Hepatocyte (in vitro differentiated cells): ENCODE data around the gene SOWAHA. TPM values are rescaled to one million over a fixed set of nuclear protein-coding genes. Genes with fewer than 3 reads are reported as not detected.

Experiments
- DNase-seq: peaks from one replicate; pipeline ENCODE4 v3.0.0-alpha.2; 2016; ENCODE audit warnings: low spot score
- H2AFZ ChIP-seq: fragments of 200-600 bp; sonication (generic); 2 replicates; pipeline ENCODE4 v1.6.0; 2016; ENCODE audit warnings: antibody characterized with exemption, mild to moderate bottlenecking
- H3K27ac ChIP-seq: fragments of 200-600 bp; sonication (generic); 2 replicates; pipeline ENCODE4 v1.5.1; 2016; ENCODE audit warnings: mild to moderate bottlenecking
- H3K27me3 ChIP-seq: fragments of 200-600 bp; sonication (generic); 2 replicates; pipeline ENCODE4 v1.6.1; 2016
- H3K36me3 ChIP-seq: fragments of 200-600 bp; sonication (generic); replicated peaks from 2 replicates; pipeline ENCODE4 v1.5.1; 2016; ENCODE audit warnings: low read depth; ENCODE audit not compliant: insufficient read depth
- H3K4me1 ChIP-seq: fragments of 200-600 bp; sonication (generic); 2 replicates; pipeline ENCODE4 v1.5.1; 2016; ENCODE audit warnings: mild to moderate bottlenecking, moderate library complexity; ENCODE audit not compliant: insufficient read depth
- H3K4me2 ChIP-seq: fragments of 200-600 bp; sonication (generic); 2 replicates; pipeline ENCODE4 v1.6.0; 2016
- H3K4me3 ChIP-seq: fragments of 200-600 bp; sonication (generic); 2 replicates; pipeline ENCODE4 v1.5.1; 2016; ENCODE audit warnings: mild to moderate bottlenecking
- H3K79me2 ChIP-seq: fragments of 200-600 bp; sonication (generic); 2 replicates; pipeline ENCODE4 v1.6.0; 2017; ENCODE audit warnings: mild to moderate bottlenecking
- H3K9me2 ChIP-seq: fragments of 200-600 bp; sonication (generic); replicated peaks from 2 replicates; pipeline ENCODE4 v1.6.0; 2017; ENCODE audit warnings: mild to moderate bottlenecking; ENCODE audit not compliant: insufficient read depth
- H3K9me3 ChIP-seq: fragments of 200-600 bp; sonication (generic); 2 replicates; pipeline ENCODE4 v1.5.1; 2016; ENCODE audit warnings: low read depth, mild to moderate bottlenecking
- H4K20me1 ChIP-seq: fragments of 200-600 bp; sonication (generic); 2 replicates; pipeline ENCODE4 v1.6.0; 2016; ENCODE audit warnings: mild to moderate bottlenecking; ENCODE audit not compliant: insufficient read depth, poor library complexity, severe bottlenecking
- CTCF ChIP-seq: fragments of 200-600 bp; sonication (generic); IDR thresholded peaks from 2 replicates; pipeline ENCODE4 v1.5.1; 2016; ENCODE audit warnings: antibody characterized with exemption, mild to moderate bottlenecking; ENCODE audit not compliant: poor library complexity
- EZH2 ChIP-seq: fragments of 200-600 bp; sonication (generic); IDR thresholded peaks from 2 replicates; pipeline ENCODE4 v1.6.1; 2016; ENCODE audit warnings: antibody characterized with exemption, mild to moderate bottlenecking, borderline replicate concordance
- EZH2phosphoT487 ChIP-seq: fragments of 200-600 bp; sonication (generic); IDR thresholded peaks from one replicate; pipeline ENCODE4 v1.6.1; 2018; ENCODE audit warnings: antibody characterized with exemption, mild to moderate bottlenecking, low read depth, moderate library complexity; ENCODE audit not compliant: unreplicated experiment, severe bottlenecking
- WGBS: methylation state at CpG from one replicate; pipeline ENCODE4 v1.1.6; 2016; ENCODE audit warnings: low lambda C conversion rate; ENCODE audit errors: missing lambda C conversion rate; 5-methylcytosine and 5-hydroxymethylcytosine counted together
- polyA plus RNA-seq: library from polyadenylated mRNA; unstranded; fragments of >200 nt; fragmentation: Nextera tagmentation; extraction: Ambion mirVana; gene quantifications from 2 replicates; pipeline ENCODE4 v1.2.1, GENCODE V29; 2016
- total RNA-seq: library from RNA; depleted of rRNA; stranded (reverse); fragments of >200 nt; gene quantifications from 2 replicates; pipeline ENCODE4 v1.2.3, GENCODE V29; 2014

Gene SOWAHA
- total and polyA plus RNA-seq, 2 experiments from 2014 or later: 6.8 to 11.4 TPM

- Histone ChIP-seq H3K4me3 (no peak overlapping the region), H2AFZ (no peak overlapping the region), H3K9me2 (no peaks in the 10 kb centered on the region), H4K20me1 (peaks cover 9% of the 10 kb centered on the region), H3K4me2 (no peak overlapping the region), H3K9me3 (no peaks in the 10 kb centered on the region), H3K36me3 (no peaks in the 10 kb centered on the region), H3K27ac (no peak overlapping the region), H3K4me1 (peaks cover 15% of the 10 kb centered on the region), H3K27me3 (no peaks in the 10 kb centered on the region), H3K79me2 (peaks cover 66% of the 10 kb centered on the region)
- DNase-seq: no peak
- TF ChIP-seq EZH2 (no peak), EZH2phosphoT487 (no peak), CTCF (no peak)
- 88% methylated on average over 3 of the region's 3 CpGs for WGBS
Measured at GRCh38 chr5:132774406-132774805, 38.7 kb upstream of the SOWAHA start.

- H3K27ac ChIP-seq: no peak overlapping the region
- H3K79me2 ChIP-seq: peaks cover 63% of the 10 kb centered on the region
Measured at GRCh38 chr5:132774896-132775295, 38.2 kb upstream of the SOWAHA start.

GRCh38 chr5:132775476-132775961 is 37.6 kb upstream of the SOWAHA start:
- H3K4me3 ChIP-seq: no peak overlapping the region
- H3K9me2 ChIP-seq: no peaks in the 10 kb centered on the region
- H4K20me1 ChIP-seq: peaks cover 9% of the 10 kb centered on the region
- peak overlapping the region; percentile 98 for H3K4me2 ChIP-seq
- no peaks in the 10 kb centered on the region for H3K27me3 ChIP-seq
- peaks cover 58% of the 10 kb centered on the region for H3K79me2 ChIP-seq
- H2AFZ ChIP-seq: peak overlapping the region; percentile 100
- no peaks in the 10 kb centered on the region for H3K9me3 ChIP-seq
- peak overlapping the region; percentile 14 for H3K27ac ChIP-seq
- H3K36me3 ChIP-seq: no peaks in the 10 kb centered on the region
- DNase-seq: peak; percentile 30
- H3K4me1 ChIP-seq: peaks cover 15% of the 10 kb centered on the region
- no peak for TF ChIP-seq EZH2phosphoT487
- TF ChIP-seq EZH2: no peak
- TF ChIP-seq CTCF: no peak
- WGBS: 48% methylated on average over 7 of the region's 7 CpGs

More at GRCh38 chr5:132774896-132775295, 38.2 kb upstream of the SOWAHA start:
- DNase-seq: no peak
- 95% methylated on average over 5 of the region's 5 CpGs for WGBS
- Histone ChIP-seq H3K27me3 (no peaks in the 10 kb centered on the region), H2AFZ (no peak overlapping the region), H3K4me3 (no peak overlapping the region), H3K9me3 (no peaks in the 10 kb centered on the region), H4K20me1 (peaks cover 9% of the 10 kb centered on the region), H3K4me1 (peaks cover 15% of the 10 kb centered on the region), H3K36me3 (no peaks in the 10 kb centered on the region), H3K9me2 (no peaks in the 10 kb centered on the region), H3K4me2 (peak overlapping the region; percentile 98)
- TF ChIP-seq CTCF (no peak), EZH2 (no peak)
